SU-DHL-6 (cell line): ENCODE results near the gene MRPL55.

Experiments
- H2AFZ ChIP-seq: fragments of 200-600 bp; sonication (generic); 2 replicates; pipeline ENCODE4 v1.6.1; 2014; ENCODE audit warnings: low read depth, mild to moderate bottlenecking, moderate library complexity, mixed read lengths, antibody characterized with exemption, low read length; ENCODE audit not compliant: severe bottlenecking
- H3F3A ChIP-seq: fragments of 200-600 bp; shearing (Covaris generic); 2 replicates; pipeline ENCODE4 v1.6.0; 2016; ENCODE audit warnings: antibody characterized with exemption, mild to moderate bottlenecking; ENCODE audit not compliant: insufficient read depth
- H3K27ac ChIP-seq: fragments of 200-600 bp; sonication (generic); 2 replicates; pipeline ENCODE4 v1.5.1; 2016; ENCODE audit warnings: low read depth, mild to moderate bottlenecking, low read length, moderate library complexity, mixed read lengths
- H3K27me3 ChIP-seq: fragments of 200-600 bp; sonication (generic), shearing (Covaris generic); 2 replicates; pipeline ENCODE4 v1.6.0; 2014; ENCODE audit warnings: mild to moderate bottlenecking, low read length
- H3K36me3 ChIP-seq: fragments of 200-600 bp; sonication (generic); 2 replicates; pipeline ENCODE4 v1.6.1; 2014; ENCODE audit warnings: mild to moderate bottlenecking, low read length, mixed read lengths
- H3K4me2 ChIP-seq: fragments of 300-600, 200-600 bp; shearing (Covaris generic), sonication (generic); 2 replicates; pipeline ENCODE4 v1.6.0; 2014; ENCODE audit warnings: low read length, low read depth, mild to moderate bottlenecking; ENCODE audit not compliant: poor library complexity, severe bottlenecking
- H3K4me3 ChIP-seq: fragments of 200-600 bp; sonication (generic); 2 replicates; pipeline ENCODE4 v1.5.1; 2014; ENCODE audit warnings: antibody characterized with exemption, low read length, mild to moderate bottlenecking, mixed read lengths; ENCODE audit not compliant: insufficient read depth, poor library complexity, severe bottlenecking
- H3K79me2 ChIP-seq: fragments of 200-600 bp; sonication (generic); 2 replicates; pipeline ENCODE4 v1.6.1; 2014; ENCODE audit warnings: mild to moderate bottlenecking, low read length, moderate library complexity; ENCODE audit not compliant: insufficient read depth
- H3K9ac ChIP-seq: fragments of 200-600 bp; sonication (generic); 2 replicates; pipeline ENCODE4 v1.7.0; 2014; ENCODE audit warnings: mild to moderate bottlenecking, low read length
- H3K9me2 ChIP-seq: fragments of 200-600 bp; sonication (generic); replicated peaks from 2 replicates; pipeline ENCODE4 v1.6.1; 2014; ENCODE audit warnings: low read length; ENCODE audit not compliant: insufficient read depth
- H3K9me3 ChIP-seq: fragments of 200-600 bp; sonication (generic); 2 replicates; pipeline ENCODE4 v1.6.1; 2014; ENCODE audit warnings: low read length, mixed read lengths; ENCODE audit not compliant: insufficient read depth
- H4K20me1 ChIP-seq: fragments of 200-600 bp; sonication (generic); 2 replicates; pipeline ENCODE4 v1.6.1; 2014; ENCODE audit warnings: low read depth, mild to moderate bottlenecking, antibody characterized with exemption, low read length, moderate library complexity, mixed read lengths
- EZH2phosphoT487 ChIP-seq: fragments of 200-600 bp; sonication (generic), shearing (Covaris generic); conservative IDR thresholded peaks from 2 replicates; pipeline ENCODE4 v1.6.1; 2018; ENCODE audit warnings: mild to moderate bottlenecking, antibody characterized with exemption, low read length, moderate library complexity, mixed read lengths
- TF ChIP-seq, protein P1 (sequence below): fragments of 200-600 bp; sonication (generic); IDR thresholded peaks from one replicate; pipeline ENCODE4 v1.5.1; 2017; ENCODE audit warnings: antibody characterized with exemption, mild to moderate bottlenecking, low read length, moderate library complexity; ENCODE audit not compliant: insufficient read depth, poor library complexity, severe bottlenecking

The MRPL55 gene

DNA sequence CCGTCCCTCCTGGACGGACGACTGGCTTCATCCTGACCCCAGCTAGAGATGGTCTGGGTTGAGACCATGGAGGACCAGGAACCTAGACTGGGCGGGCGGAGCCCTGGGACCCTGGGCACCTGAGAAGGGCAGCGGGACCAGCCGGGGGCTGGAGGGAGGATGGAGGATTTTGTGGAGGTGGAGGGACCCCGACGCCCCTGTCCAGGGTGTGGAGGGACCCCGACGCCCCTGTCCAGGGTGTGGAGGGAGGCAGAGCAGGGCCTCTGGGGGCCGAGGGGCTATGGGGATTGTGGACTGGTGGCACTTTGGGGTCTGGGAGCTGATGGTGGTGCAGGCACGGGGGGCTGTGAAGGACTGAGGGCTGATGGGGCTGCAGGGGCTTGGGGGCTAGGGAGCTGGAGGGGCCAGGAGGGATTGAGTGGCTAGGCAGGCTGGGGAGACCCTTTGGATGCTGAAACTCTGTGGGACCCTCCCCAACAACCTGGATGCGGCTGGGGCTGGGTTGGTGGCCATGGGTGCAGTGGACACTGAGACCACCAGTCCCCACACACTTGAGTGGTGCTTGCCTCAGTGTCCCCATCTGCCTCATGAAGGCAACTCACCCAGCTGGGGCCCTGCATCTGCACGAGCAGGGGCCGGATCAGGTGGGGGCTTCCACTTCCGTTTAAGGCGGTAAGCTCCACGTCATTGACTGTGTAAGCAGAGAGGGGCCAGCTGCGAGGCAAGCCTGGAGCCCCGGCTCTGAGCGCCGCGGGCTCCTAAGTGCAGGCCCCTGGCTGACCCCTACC lies 48.0 kb upstream of the MRPL55 start:
- Histone ChIP-seq H2AFZ (no peak overlapping the region), H3K9ac (no peak overlapping the region), H4K20me1 (no peaks in the 10 kb centered on the region), H3K4me3 (no peak overlapping the region), H3K79me2 (no peaks in the 10 kb centered on the region), H3F3A (no peaks in the 10 kb centered on the region), H3K27ac (no peak overlapping the region), H3K9me3 (no peaks in the 10 kb centered on the region), H3K27me3 (no peaks in the 10 kb centered on the region), H3K4me2 (no peak overlapping the region), H3K9me2 (no peaks in the 10 kb centered on the region), H3K36me3 (no peaks in the 10 kb centered on the region)
- no peak for TF ChIP-seq EZH2phosphoT487
- TF ChIP-seq, protein P1, sequence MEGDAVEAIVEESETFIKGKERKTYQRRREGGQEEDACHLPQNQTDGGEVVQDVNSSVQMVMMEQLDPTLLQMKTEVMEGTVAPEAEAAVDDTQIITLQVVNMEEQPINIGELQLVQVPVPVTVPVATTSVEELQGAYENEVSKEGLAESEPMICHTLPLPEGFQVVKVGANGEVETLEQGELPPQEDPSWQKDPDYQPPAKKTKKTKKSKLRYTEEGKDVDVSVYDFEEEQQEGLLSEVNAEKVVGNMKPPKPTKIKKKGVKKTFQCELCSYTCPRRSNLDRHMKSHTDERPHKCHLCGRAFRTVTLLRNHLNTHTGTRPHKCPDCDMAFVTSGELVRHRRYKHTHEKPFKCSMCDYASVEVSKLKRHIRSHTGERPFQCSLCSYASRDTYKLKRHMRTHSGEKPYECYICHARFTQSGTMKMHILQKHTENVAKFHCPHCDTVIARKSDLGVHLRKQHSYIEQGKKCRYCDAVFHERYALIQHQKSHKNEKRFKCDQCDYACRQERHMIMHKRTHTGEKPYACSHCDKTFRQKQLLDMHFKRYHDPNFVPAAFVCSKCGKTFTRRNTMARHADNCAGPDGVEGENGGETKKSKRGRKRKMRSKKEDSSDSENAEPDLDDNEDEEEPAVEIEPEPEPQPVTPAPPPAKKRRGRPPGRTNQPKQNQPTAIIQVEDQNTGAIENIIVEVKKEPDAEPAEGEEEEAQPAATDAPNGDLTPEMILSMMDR = no peak

DNA sequence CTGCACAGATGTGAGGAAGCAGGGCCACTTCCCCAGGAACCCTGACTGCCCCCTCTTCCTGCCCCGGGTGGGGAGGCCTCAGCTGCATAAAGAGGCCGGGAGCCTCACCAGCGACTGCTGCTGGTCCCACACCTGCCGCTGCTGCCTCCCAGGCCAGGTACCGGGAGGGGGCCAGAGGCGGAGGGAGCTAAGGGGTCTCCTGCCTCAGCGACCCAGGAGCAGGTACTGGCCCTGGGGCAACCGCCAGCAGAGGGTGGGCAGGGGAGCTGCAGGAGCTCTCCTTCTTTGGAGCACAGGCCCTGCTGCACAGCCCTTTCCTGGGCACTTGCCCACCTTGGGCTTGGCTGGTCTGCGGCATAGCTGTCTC lies 47.4 kb upstream of the MRPL55 start:
- no peak overlapping the region for H3K4me2 ChIP-seq
- no peaks in the 10 kb centered on the region for H3F3A ChIP-seq
- TF ChIP-seq, protein P1 = no peak
- no peak for TF ChIP-seq EZH2phosphoT487
- H3K27ac ChIP-seq = no peak overlapping the region
- no peak overlapping the region for H2AFZ ChIP-seq
- no peaks in the 10 kb centered on the region; the same call in 1 of the 2 replicates for H4K20me1 ChIP-seq
- no peak overlapping the region for H3K9ac ChIP-seq
- no peaks in the 10 kb centered on the region for H3K9me3 ChIP-seq
- no peaks in the 10 kb centered on the region for H3K27me3 ChIP-seq
- H3K36me3 ChIP-seq = no peaks in the 10 kb centered on the region
- no peaks in the 10 kb centered on the region for H3K79me2 ChIP-seq
- H3K9me2 ChIP-seq = no peaks in the 10 kb centered on the region
- H3K4me3 ChIP-seq = no peak overlapping the region

DNA sequence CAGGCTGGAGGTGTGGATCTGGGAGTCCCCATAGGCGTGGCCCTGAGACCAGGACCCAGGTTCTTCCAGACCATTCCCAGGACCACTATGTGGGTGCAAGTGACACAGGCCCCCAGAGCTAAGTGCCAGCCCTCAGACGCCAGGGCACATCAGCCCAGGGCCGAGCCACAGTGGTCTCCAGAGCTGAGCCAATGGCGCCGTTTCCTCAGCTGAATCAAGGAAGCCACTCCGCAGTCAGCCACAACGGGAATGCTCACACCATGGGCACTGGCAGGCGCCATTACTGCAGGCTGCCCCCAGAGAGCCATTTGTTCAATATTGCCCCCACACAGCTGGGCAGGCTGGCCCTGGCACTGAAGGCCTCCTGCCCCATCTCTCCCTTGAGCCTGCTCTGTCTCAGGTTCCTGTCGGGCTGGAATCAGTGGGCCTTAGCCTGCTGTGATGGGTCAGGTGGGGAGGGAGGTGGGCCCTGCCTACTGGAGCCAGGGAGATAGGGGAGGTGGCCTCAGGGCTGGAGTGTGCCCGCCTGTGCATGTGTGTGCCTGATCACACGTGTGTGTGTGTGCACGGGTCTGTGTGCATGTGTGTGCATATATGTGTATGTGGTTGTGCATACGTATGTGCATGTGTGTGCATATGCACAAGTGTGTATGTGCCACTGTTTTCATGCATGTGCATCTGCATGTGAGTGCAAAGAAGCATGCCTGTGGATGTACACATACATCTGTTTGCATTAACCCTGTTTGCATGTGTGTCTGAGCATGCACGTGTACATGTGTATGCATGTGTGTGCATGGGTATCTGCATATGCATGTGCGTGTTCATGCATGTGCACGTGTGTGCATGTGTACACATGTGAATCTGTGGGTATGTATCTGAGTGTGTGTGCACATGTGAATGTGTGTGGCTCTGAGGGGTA lies 46.8 kb upstream of the MRPL55 start:
- TF ChIP-seq, protein P1 = no peak
- TF ChIP-seq EZH2phosphoT487 = no peak
- no peaks in the 10 kb centered on the region for H3K27me3 ChIP-seq
- no peaks in the 10 kb centered on the region for H3K9me3 ChIP-seq
- H3K9ac ChIP-seq = no peak overlapping the region
- H3K27ac ChIP-seq = no peak overlapping the region
- H4K20me1 ChIP-seq = no peaks in the 10 kb centered on the region; the same call in 1 of the 2 replicates
- H3K36me3 ChIP-seq = no peaks in the 10 kb centered on the region
- no peaks in the 10 kb centered on the region for H3K9me2 ChIP-seq
- no peaks in the 10 kb centered on the region for H3K79me2 ChIP-seq
- H3K4me2 ChIP-seq = no peak overlapping the region
- H2AFZ ChIP-seq = no peak overlapping the region
- no peak overlapping the region for H3K4me3 ChIP-seq
- H3F3A ChIP-seq = no peaks in the 10 kb centered on the region
